IMR-90 (cell line): Measurements from ENCODE around the gene RASGEF1C. TPM values are rescaled to one million over a fixed set of nuclear protein-coding genes. Genes with fewer than 3 reads are reported as not detected.

Experiments used
- ATAC-seq: fragments of 200-7000 bp; cut with Tn5 transposase; 2 replicates; pipeline ENCODE4 v1.9.1; 2020; ENCODE audit warnings: low read depth, mild to moderate bottlenecking, moderate library complexity
- BruUV-seq: library from RNA; stranded (reverse); fragments of 400-500 nt; replicated peaks from 2 replicates; lab custom pipeline; 2021; lab: Mats Ljungman, UMichigan
- CTCF ChIA-PET: fragments of 300-600 bp; formaldehyde crosslinking; extraction: SDS; loops from one replicate; lab custom pipeline; 2021; ENCODE audit warnings: antibody characterized with exemption; lab: Yijun Ruan, JAX
- POLR2A ChIA-PET: fragments of 300-600 bp; sonication (Branson Sonifier 250); formaldehyde crosslinking; loops from one replicate; lab custom pipeline; 2022; ENCODE audit warnings: antibody characterized with exemption; ENCODE audit not compliant: unreplicated experiment; lab: Charles Lee
- DNase-seq: peaks from one replicate; pipeline ENCODE4 v3.0.0; 2013
- H2AFZ ChIP-seq: replicated peaks from 2 replicates; pipeline ENCODE3; 2013; ENCODE audit warnings: low read length, mild to moderate bottlenecking; ENCODE audit not compliant: poor library complexity
- H2AK5ac ChIP-seq: 2 replicates; pipeline ENCODE4 v1.6.1; 2013; ENCODE audit warnings: low read depth, low read length, inconsistent platforms
- H2AK9ac ChIP-seq: replicated peaks from 2 replicates; pipeline ENCODE3; 2013; ENCODE audit warnings: mild to moderate bottlenecking, low read depth, low read length, moderate library complexity; ENCODE audit not compliant: poor library complexity
- H2BK120ac ChIP-seq: 2 replicates; pipeline ENCODE4 v1.6.1; 2013; ENCODE audit warnings: low read depth, low read length, inconsistent platforms
- H2BK15ac ChIP-seq: 3 replicates; pipeline ENCODE4 v1.6.1; 2013; ENCODE audit warnings: low read depth, low read length, inconsistent platforms
- H2BK20ac ChIP-seq: 2 replicates; pipeline ENCODE4 v1.6.1; 2013; ENCODE audit warnings: low read depth, mild to moderate bottlenecking, inconsistent platforms, low read length, moderate library complexity
- H2BK5ac ChIP-seq: 2 replicates; pipeline ENCODE4 v1.6.1; 2013; ENCODE audit warnings: mild to moderate bottlenecking, low read depth, low read length, inconsistent platforms; ENCODE audit not compliant: poor library complexity, severe bottlenecking
- H3K14ac ChIP-seq: replicated peaks from 2 replicates; pipeline ENCODE4 v1.6.1; 2013; ENCODE audit warnings: low read depth, low read length, inconsistent platforms
- H3K18ac ChIP-seq: 2 replicates; pipeline ENCODE4 v1.6.1; 2013; ENCODE audit warnings: low read depth, low read length, control low read depth
- H3K23ac ChIP-seq: 2 replicates; pipeline ENCODE4 v1.6.1; 2013; ENCODE audit warnings: low read depth, low read length, inconsistent platforms
- H3K27ac ChIP-seq: 2 replicates; pipeline ENCODE4 v1.5.1; 2013; ENCODE audit warnings: mild to moderate bottlenecking, control low read depth, low read length; ENCODE audit not compliant: insufficient read depth
- H3K27me3 ChIP-seq: 2 replicates; pipeline ENCODE4 v1.6.1; 2013; ENCODE audit warnings: low read length; ENCODE audit not compliant: control insufficient read depth, insufficient read depth
- H3K36me3 ChIP-seq: 2 replicates; pipeline ENCODE4 v1.6.1; 2013; ENCODE audit warnings: low read length, mixed read lengths; ENCODE audit not compliant: control insufficient read depth, insufficient read depth
- H3K4ac ChIP-seq: 2 replicates; pipeline ENCODE4 v1.6.1; 2013; ENCODE audit warnings: low read depth, low read length, inconsistent platforms
- H3K4me1 ChIP-seq: 2 replicates; pipeline ENCODE4 v1.6.1; 2013; ENCODE audit warnings: low read length, mixed read lengths; ENCODE audit not compliant: control insufficient read depth, insufficient read depth
- H3K4me2 ChIP-seq: 2 replicates; pipeline ENCODE4 v1.6.1; 2013; ENCODE audit warnings: low read depth, mild to moderate bottlenecking, control low read depth, low read length, moderate library complexity
- H3K4me3 ChIP-seq: 2 replicates; pipeline ENCODE4 v1.5.1; 2013; ENCODE audit warnings: low read depth, mild to moderate bottlenecking, control low read depth, low read length, moderate library complexity; ENCODE audit not compliant: insufficient read depth
- H3K56ac ChIP-seq: 2 replicates; pipeline ENCODE4 v1.6.1; 2013; ENCODE audit warnings: low read length, inconsistent platforms; ENCODE audit not compliant: insufficient read depth; ENCODE audit errors: extremely low read depth
- H3K79me1 ChIP-seq, 2 experiments: 2 replicates each; pipeline ENCODE4 v1.6.1; 2013; ENCODE audit warnings: low read length in 2 of 2, inconsistent platforms in 1 of 2, low read depth in 1 of 2
- H3K9ac ChIP-seq: 2 replicates; pipeline ENCODE4 v1.6.1; 2013; ENCODE audit warnings: low read depth, low read length, control low read depth
- H3K9me1 ChIP-seq: 2 replicates; pipeline ENCODE4 v1.6.1; 2013; ENCODE audit warnings: low read length, inconsistent platforms; ENCODE audit not compliant: insufficient read depth
- H3K9me3 ChIP-seq: 2 replicates; pipeline ENCODE4 v1.6.1; 2013; ENCODE audit warnings: low read length; ENCODE audit not compliant: control insufficient read depth, insufficient read depth
- H4K20me1 ChIP-seq: 2 replicates; pipeline ENCODE4 v1.6.1; 2013; ENCODE audit warnings: low read length, inconsistent platforms; ENCODE audit not compliant: insufficient read depth
- H4K5ac ChIP-seq: 2 replicates; pipeline ENCODE4 v1.6.1; 2013; ENCODE audit warnings: mild to moderate bottlenecking, low read depth, low read length, control low read depth
- H4K8ac ChIP-seq, 2 experiments: 2 replicates each; pipeline ENCODE4 v1.6.1; 2013; ENCODE audit warnings: low read depth in 2 of 2, low read length in 2 of 2, control low read depth in 1 of 2, inconsistent platforms in 1 of 2
- H4K91ac ChIP-seq: 2 replicates; pipeline ENCODE4 v1.6.1; 2013; ENCODE audit warnings: low read depth, low read length, inconsistent platforms; ENCODE audit not compliant: insufficient read depth
- BHLHE40 ChIP-seq: fragments of 150-350 bp; IDR thresholded peaks from 2 replicates; pipeline ENCODE4 v1.6.1; 2016; ENCODE audit warnings: mild to moderate bottlenecking, low read depth, low read length
- CEBPB ChIP-seq: IDR thresholded peaks from 2 replicates; pipeline ENCODE4 v1.6.1; 2012; ENCODE audit warnings: low read depth, low read length, improper control_type of control experiment
- MAZ ChIP-seq: IDR thresholded peaks from 2 replicates; pipeline ENCODE4 v1.6.1; 2012; ENCODE audit warnings: low read depth, mild to moderate bottlenecking, low read length, improper control_type of control experiment, moderate library complexity, borderline replicate concordance
- POLR2A ChIP-seq: IDR thresholded peaks from 2 replicates; pipeline ENCODE4 v1.6.1; 2012; ENCODE audit warnings: mild to moderate bottlenecking, low read depth, low read length
- WGBS, 2 experiments: methylation state at CpG; one replicate each; pipeline versions ENCODE4 v1.1.5 to v1.1.7; 2013; ENCODE audit warnings: missing lambda C conversion rate in 2 of 2; ENCODE audit not compliant: insufficient read length in 1 of 2; ENCODE audit errors: extremely low coverage in 2 of 2; 5-methylcytosine and 5-hydroxymethylcytosine counted together
- dilution Hi-C: fragments of 300-500 bp; cut with HindIII; formaldehyde crosslinking; loops from one replicate; pipeline ENCODE4 v1.14.3; 2018; ENCODE audit warnings: low sequenced_read_pairs; ENCODE audit not compliant: unreplicated experiment
- in situ Hi-C: fragments of 300-500 bp; cut with MboI; formaldehyde crosslinking; loops from 3 replicates; pipeline ENCODE4 v1.14.3; 2019; ENCODE audit warnings: low sequenced_read_pairs, inconsistent platforms, mixed read lengths
- intact Hi-C: fragments of 100-400 bp; cut with micrococcal nuclease; formaldehyde crosslinking; loops from 2 replicates; pipeline ENCODE4 v1.10.0; 2022
- polyA plus RNA-seq, 3 experiments: library from polyadenylated mRNA; depleted of rRNA; stranded (reverse); fragments of >200 nt; gene quantifications; 2 replicates each; pipeline ENCODE4 v1.2.3, GENCODE V29; 2012; ENCODE audit warnings: low replicate concordance in 1 of 3
- total RNA-seq: library from RNA; depleted of rRNA; stranded (reverse); fragments of >200 nt; gene quantifications from 2 replicates; pipeline ENCODE4 v1.2.3, GENCODE V29; 2012
- TF ChIP-seq, protein P1 (sequence below): fragments of 150-350 bp; IDR thresholded peaks from 2 replicates; pipeline ENCODE4 v1.6.1; 2016; ENCODE audit warnings: low read depth, mild to moderate bottlenecking, low read length, moderate library complexity, borderline replicate concordance

RASGEF1C gene
- total and polyA plus RNA-seq, 2 of the 4 experiments (the other 2 are of a cell fraction): not detected

DNA sequence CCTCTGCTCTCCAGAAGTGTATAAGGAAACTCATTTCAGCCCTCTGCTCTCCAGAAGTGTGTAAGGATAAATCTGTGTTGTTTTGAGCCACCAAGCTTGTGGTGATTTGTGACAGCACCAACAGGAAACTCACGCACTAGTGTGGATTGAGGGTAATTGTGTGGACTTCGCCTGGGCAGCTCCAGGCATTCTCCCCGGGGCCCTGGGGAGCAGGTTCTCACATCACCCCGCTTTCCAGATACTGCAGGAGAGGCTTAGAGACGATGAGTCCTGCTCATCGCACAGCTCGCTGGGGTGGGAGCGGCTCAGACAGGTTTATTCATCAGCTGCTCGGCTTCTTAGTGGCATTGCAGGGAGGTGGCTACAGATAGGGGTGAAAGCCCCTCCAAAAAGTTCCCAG, 99.1 kb downstream of the RASGEF1C start:
- Histone ChIP-seq H3K36me3 (no peaks in the 10 kb centered on the region), H4K20me1 (no peaks in the 10 kb centered on the region), H4K91ac (no peak overlapping the region), H2BK15ac (no peak overlapping the region), H3K4ac (no peak overlapping the region), H3K9ac (no peak overlapping the region), H4K8ac (no peak overlapping the region), H3K27me3 (no peaks in the 10 kb centered on the region; the same call in 1 of the 2 replicates), H2AFZ (no peak overlapping the region), H2BK20ac (no peak overlapping the region), H3K4me2 (no peak overlapping the region), H3K79me1 (no peaks in the 10 kb centered on the region), H3K4me3 (no peak overlapping the region), H2BK120ac (no peak overlapping the region), H3K23ac (no peak overlapping the region), H3K9me3 (peaks cover 3% of the 10 kb centered on the region; the same call in 1 of the 2 replicates), H3K14ac (no peak overlapping the region), H2BK5ac (no peak overlapping the region), H3K56ac (no peak overlapping the region), H3K4me1 (no peaks in the 10 kb centered on the region), H4K5ac (no peak overlapping the region), H3K18ac (no peak overlapping the region), H2AK9ac (no peak overlapping the region), H3K9me1 (no peaks in the 10 kb centered on the region), H2AK5ac (no peak overlapping the region), H3K27ac (no peak overlapping the region)
- ChIA-PET POLR2A (no interaction called here), CTCF (interaction anchor here (0.6 kb wide), 1 partner anchor 121 kb away, joined by 3 read pairs; no protein-coding TSS in a partner anchor)
- no TSS peak for BruUV-seq
- intact Hi-C loops: no loop called here
- ATAC-seq (no peak), DNase-seq (no peak)
- 60% methylated on average over 1 of the region's 9 CpGs; no CpG with 5 or more reads in 1 of the 2 experiments for WGBS, 2 experiments
- in situ Hi-C loops: no loop called here
- TF ChIP-seq, protein P1, sequence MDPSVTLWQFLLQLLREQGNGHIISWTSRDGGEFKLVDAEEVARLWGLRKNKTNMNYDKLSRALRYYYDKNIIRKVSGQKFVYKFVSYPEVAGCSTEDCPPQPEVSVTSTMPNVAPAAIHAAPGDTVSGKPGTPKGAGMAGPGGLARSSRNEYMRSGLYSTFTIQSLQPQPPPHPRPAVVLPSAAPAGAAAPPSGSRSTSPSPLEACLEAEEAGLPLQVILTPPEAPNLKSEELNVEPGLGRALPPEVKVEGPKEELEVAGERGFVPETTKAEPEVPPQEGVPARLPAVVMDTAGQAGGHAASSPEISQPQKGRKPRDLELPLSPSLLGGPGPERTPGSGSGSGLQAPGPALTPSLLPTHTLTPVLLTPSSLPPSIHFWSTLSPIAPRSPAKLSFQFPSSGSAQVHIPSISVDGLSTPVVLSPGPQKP: no peak
- TF ChIP-seq MAZ: no peak
- TF ChIP-seq CEBPB: no peak
- TF ChIP-seq POLR2A: no peak
- TF ChIP-seq BHLHE40: no peak
- dilution Hi-C loops: no loop called here
